HG02678 (cell line): ENCODE results near the gene C22orf31.

Source experiments
- ATAC-seq: cut with Tn5 transposase; IDR thresholded peaks from one replicate; pipeline ENCODE4 v1.9.1; 2021; ENCODE audit warnings: mild to moderate bottlenecking, moderate library complexity; ENCODE audit not compliant: unreplicated experiment

The C22orf31 gene

DNA sequence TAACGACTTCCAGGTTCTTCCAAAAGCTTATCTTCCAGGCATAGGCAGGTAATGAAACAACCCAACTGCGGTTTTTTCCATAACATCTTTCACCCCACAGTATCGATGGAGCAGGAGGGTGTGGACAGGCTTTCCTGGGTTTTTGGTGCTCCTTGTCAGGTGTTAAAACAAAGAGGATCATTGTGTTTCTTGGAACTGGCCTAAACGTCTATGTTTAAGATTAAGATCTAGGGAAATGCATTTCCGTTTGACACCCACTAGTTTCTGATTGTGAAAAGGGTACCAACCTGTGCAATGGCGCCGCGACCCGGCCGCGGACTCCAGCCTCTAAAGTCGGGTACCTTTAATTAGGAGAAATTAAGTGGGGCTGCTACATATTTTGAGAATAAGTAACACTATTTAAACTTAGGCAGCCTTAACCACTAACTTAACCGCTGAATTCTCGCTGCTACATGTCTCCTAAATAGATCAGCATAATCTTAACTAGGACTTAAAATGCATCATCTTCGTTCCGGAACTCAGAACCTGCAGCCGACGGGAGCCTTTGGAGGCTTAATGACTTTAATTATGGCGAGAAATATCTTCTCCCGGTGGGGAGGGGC, 31.5 kb downstream of the C22orf31 start:
- ATAC-seq = no peak

DNA sequence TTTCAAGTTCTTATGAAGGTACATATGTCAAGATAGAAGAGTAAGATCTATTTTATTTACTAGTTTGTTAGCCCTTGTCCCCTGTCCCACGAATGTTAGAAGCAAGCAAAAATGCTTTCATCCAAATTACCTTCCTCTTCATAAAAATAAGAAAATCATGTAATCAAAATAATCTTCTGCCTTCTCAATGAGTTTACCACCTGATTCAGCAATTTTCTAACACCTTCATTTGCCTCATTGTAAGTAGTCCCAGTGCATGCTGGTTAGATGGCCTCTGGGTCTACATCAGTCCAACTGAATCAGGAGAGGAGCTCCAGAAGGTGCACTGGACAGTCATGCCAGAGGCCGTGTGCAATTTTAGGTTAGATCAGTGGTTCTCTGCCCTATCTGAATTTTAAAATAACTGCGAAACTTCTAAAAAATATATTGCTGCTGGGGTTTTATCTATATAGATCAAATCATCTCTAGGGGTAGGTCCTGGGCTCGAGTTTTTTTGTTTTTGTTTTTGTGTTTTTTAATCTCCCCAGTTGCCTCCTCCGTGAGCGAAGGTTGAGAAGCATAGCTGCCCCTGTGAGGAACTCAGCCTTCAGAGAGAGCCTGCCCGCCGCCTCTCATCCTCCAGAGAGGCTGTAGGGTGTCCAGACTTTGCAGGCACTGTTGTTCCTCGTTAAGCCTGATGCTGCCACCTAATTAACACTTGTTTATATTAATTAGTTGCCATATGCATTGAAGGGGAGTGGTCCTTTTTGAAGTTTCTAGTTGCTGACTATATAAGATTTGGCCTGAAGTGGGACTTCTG, 32.2 kb downstream of the C22orf31 start:
- no peak for ATAC-seq

DNA sequence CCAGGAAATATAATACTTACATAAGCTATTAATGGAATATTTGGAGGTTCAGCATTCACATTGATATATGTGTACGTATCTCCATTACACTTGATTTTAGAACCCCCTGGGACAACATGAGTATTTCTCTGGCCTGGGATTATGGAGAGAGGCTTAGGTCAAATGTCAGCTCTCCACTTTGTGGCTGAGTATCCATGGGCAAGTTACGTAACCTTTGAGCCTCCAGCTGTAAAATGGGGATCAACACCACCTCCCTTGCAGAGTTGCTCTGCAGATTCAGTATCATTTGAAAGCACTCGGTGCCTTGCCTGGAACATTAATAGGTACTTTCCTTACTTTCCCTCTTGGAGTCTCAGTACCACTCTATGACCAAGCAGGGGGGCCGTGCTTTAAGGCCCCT, 33.2 kb downstream of the C22orf31 start:
- ATAC-seq = no peak

DNA sequence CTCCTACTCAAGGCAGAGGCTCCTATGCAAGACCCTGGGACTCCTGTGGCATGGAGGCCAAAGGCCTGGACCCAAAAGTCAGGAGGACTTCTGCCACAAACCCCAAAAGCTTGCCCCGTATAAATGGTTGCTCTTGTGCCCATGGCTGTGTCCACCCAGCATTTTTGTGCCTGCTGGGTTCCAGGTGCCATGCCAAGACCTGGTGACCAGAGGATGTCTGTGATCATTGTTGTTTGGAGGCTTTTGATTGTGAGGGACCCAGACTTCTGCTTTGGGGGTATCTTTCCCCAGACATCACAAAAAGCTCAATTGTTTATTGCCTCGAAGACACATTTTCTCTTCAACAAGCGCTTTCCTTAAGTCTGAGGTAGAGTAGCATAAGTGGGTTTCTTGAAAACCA, 35.1 kb downstream of the C22orf31 start:
- ATAC-seq = no peak

DNA sequence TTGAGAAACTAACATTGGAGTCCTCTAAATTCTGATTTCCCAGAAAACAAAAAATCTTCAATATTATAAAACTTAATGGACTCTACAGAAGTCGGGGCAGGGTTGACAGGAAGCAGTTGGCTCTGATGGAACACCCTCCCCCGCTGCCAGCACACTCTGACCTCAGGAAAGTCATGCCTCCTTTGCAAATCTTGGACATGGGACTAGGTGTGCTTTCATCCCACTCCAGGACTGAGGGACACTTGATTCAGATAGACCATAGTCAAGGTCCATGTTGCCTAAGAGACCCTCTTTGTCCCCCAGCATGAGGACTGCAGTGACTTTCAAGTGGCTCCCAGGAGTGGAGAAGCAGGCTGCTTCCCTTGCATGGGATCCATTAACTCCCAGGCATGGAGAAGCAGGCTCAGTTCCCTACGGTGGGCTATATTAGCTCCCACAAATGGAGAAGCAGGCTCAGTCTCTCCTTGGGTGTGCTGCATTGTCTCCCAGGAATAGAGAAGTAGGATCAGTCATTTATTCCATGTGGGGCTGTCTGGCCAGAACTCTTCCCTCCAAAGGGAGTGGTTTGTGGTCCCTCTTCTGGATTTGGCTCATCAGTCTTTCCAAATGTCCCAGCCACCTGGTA, 38.3 kb downstream of the C22orf31 start:
- ATAC-seq = no peak

DNA sequence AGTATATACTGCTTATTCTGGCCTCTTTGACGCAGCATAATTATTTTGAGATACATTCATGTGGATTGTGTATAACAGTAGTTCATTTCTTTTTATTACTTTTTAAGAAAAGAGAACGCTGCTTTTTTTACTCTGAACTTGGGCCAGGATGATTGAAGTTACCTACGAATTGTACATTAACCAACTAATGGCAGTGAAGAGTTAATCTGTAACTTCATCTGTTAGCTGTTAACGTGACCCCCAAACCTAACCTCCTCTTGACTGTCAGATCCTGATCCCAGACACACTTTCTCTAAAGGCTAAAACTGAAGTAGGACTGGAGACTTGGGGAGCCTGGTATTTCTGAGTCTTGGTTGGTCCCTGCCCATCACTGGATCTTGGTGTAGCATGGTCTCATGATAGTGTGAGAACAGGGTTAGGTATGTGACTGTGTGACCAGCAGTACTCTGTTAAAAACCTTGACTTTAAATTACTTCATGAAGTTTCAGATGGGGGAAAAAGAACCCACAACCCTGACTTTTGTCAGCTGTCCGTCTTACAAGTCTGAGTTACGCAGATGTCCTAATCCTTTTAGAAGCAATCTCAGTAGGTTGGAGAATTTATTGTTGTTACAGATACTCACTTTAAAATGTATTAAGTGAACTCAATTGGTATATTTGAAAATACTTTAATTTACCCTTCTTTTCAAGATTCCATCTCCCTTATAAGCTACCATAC, 39.4 kb downstream of the C22orf31 start:
- no peak for ATAC-seq

DNA sequence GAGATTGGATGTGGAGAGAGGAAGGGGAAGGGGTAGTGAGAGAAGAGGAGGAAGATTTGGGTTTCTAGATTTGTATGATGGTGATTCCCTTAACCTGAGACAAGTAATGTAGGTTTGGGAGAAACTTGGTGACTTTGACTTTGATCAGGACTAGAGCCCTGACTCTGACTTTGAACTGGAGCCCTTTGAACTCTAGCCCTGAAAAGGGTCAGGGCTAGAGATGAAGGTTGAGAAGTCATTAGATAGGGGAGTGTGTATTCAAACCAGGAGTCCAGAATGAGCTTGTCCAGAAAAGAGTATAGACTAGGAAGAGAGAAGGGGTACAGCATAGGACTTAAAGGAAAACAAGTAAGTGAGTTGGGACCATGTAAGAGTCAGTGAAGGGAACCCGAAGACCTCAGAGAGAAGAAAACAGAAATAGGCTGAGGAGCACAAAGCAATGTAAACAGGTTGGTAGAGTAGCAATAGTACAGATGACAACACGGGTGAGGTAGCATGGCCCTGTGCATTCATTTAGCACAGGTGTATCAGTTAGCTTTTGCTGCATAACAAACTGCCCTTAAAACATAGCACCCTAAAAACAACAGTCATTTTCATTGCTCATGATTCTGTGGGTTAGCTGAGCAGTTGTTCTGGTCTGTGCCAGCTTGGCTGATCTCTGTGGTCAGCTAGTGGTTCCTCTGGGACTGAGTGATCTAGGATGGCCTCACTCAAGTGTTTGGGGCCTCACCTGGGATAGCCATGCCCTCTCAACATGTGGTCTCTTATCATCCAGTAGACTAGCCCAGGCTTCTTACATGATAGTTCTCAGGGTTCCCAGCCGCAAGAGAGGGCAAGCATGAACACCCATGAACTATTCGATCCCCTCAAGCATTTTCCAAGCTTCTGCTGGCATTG, 43.1 kb downstream of the C22orf31 start:
- no peak for ATAC-seq

DNA sequence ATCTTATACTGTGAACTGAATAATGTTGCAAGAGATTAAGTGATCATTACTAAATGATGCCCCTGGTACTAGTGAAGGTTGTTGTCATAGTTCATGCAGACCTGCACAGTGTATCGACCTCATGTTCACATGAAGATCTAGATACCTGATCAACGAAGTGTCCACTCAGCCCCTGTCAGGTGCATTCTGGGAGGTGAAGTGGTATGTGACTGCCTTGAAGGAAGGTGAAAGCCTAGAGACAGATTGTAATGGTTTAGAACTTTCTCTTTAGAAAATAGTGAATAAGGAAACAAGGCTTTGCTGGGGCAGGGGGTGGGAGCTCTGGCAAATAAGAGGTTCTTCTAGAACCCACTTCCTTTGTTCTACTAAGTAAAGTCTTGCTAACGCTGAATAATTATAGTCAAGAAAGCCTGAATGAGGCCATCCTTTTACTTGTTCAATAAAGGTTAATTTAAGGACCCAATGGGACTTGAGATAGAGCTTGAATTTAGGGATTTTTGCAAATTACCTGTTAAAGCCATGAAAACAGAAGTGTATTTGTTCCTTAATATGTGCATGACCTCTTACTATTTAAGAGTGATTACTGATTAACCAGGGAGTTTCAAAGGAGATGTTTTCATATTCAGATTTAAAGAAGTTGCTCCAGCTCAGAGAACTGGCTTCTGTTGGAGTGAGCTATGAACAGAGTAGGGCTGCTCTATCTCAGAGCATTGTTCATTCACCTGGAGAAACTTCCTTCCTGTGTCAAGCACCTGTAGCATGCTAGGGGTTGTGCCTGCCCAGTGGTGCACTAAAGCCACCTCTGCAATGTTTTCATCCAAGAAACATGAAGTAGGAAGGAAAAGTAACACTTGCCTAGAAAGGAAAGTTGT, 45.3 kb downstream of the C22orf31 start:
- ATAC-seq = no peak

DNA sequence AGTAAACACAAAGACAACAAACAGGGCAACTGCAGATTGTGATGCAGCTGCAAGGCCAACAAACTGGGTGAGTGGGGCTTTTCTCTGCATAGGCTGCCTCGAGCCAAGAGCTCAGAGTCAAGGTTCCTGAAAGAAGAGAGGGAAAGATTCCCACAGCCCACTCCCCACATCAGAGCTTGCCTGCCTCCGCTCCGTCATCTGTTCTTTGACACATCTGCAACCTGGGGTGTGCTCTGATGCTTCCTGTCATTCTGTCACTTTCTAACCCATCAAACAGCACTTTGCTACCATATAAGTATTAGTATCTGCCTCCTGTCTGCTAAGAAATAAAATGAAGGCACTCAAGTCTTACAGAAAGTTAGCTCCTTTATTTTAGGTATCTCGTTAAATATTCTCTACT, 46.9 kb downstream of the C22orf31 start:
- no peak for ATAC-seq

DNA sequence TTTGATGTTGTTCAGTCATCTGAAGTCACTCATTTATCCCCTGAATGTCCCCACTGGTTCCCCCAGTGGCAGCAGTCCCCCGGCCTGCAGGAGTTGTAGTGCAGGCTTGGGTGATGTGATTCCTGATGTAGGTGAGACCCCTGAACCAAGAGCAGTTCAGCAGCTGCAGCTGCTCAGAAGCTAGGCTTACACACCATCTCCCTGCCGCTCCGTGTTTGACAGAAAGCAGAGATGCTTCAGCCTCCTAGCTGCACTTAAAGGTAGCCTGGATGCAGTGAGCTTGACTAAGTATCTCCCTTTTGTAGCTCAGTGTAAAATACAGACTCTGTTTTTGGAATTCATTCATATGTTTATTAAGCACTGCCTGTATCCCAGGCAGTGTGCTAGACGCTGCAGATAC, 47.3 kb downstream of the C22orf31 start:
- ATAC-seq = no peak

DNA sequence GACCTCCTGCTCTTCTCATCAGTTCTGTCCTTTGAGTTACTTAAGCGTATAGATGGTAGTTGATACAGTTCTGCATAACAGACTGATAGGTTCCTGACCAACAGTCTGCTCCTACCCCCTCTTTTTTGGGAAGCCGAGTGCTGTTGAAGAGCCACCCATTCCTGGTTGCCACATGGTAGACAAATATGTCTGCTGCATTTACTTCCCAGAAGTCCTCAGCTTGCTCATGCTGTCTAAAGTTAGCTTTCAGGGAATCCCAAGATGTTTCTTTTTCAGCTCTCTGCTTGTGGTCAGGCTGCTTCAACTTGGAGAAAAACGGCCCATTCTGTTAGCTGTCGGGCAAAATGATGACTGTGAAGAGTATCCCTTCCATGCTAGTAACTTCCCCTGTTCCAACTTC, 48.7 kb downstream of the C22orf31 start:
- ATAC-seq = no peak

DNA sequence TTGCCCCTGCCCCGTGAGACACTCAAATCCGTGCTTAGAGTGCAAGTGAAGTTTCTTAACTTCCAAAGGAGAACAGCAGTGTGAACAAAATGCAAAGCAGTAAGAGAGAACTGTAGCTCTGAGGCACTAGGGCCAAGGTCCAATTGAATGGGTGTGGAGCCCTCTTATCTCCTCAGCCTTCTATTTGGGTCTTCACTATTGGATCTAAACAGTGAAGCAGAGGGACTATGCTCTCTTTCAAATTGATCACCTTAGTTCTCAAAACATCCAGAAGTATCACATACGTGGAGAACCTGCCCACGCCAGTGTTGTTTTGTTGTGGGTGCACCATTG, 49.6 kb downstream of the C22orf31 start:
- ATAC-seq = no peak

DNA sequence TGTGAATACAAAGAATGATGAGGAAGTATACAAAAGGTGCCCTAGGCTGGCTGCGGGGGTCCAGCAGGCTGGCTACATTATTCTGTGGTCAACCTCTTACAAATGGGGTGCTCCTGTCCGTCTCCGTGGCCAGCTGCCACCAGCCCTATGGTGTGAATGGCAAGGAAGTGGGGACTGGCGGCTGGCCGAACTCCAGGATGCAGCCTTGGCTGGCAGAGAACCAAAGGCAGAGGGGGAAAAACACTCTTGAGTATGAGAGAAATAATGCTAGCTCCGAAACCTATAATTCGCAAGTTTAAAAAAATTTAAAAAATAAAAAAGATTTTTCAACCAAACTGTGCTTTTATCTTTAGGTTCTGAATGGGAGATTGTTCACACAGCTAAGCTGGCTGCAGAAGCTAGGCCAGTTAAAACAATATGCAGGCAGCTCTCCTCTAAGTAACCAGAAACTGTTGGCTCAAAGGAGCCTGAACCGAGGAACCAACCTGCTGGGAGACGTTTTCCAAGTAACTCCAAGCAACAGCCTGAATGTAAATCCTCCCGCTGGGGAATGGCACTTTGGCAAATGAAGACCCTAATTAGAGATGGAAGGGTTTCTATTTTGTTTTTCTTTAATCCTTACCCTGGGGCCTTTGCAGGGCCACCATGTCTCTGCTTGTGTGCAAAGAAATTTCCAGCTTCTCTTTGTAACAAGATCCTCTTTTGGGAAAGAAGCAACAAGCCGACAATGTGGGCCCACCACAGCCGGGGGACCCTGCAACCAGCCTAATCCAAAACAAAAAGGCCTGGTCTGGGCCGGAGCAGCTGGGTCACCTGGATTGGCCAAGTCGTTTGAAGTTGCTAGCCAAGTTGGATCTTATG, 50.2 kb downstream of the C22orf31 start:
- ATAC-seq = no peak

DNA sequence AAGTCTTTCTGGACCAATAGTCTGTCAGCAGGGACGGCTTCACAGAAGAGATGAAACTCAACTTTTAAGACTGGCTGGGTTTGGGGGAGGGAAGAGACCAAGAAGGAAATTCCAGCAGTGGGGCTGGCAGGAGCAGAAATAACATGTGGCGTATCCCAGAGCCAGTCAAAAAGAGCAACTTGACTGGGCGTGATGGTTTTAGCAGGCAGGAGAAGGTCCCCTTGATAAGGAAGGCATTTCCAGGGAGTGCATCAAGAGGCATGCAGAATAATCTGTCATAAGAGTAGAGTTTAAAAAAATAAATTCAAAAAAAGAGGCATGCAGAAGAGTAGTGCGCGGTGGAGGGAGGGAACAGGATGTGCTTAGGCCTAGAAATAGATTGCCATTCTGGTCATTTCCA, 52.5 kb downstream of the C22orf31 start:
- no peak for ATAC-seq
